Hypothalamus (tissue), 51 donors: ENCODE data around the gene CC2D1B.
"Not testable (repeated sequence)": the region's sequence is repeated elsewhere in the genome, so short reads cannot be mapped to it uniquely, and the experiment has no call there.

Experiments
- DNase-seq, 51 donors: peaks; one replicate each; lab custom pipeline; 2025; lab: John Stamatoyannopoulos, UW

Gene CC2D1B

GRCh38 chr1:52365746-52366516, at the start of gene CC2D1B:
CC2D1B (minus strand) TSS chr1:52366205; CDS start chr1:52364620, 1,585 bp downstream.
- DNase-seq: peak; percentile 74 to 97 (median 91)

- no peak for DNase-seq
Measured at GRCh38 chr1:52414942-52415341, 48.9 kb upstream of the CC2D1B start.

GRCh38 chr1:52413410-52413989, 47.5 kb upstream of the CC2D1B start:
- no peak for DNase-seq

- DNase-seq: no peak
Measured at GRCh38 chr1:52404975-52405338, 39.0 kb upstream of the CC2D1B start.

GRCh38 chr1:52404116-52404974, 38.3 kb upstream of the CC2D1B start, which contains the start of the genes ORC1 and PRPF38A:
ORC1 (minus strand) TSS chr1:52404423; CDS start chr1:52402223, 2,200 bp downstream.
PRPF38A (plus strand) TSS chr1:52404602; CDS start chr1:52404750, 148 bp downstream.
- DNase-seq: peak; percentile 25 to 98 (median 92)

- peak in 1 of 51 donors; percentile 20 for DNase-seq
Measured at GRCh38 chr1:52403566-52404115, 37.6 kb upstream of the CC2D1B start.

GRCh38 chr1:52402860-52403240, 36.8 kb upstream of the CC2D1B start:
- DNase-seq: no peak

GRCh38 chr1:52400131-52400530, 34.1 kb upstream of the CC2D1B start:
- no peak for DNase-seq

- DNase-seq: no peak
Measured at GRCh38 chr1:52399629-52400028, 33.6 kb upstream of the CC2D1B start.

- DNase-seq: no peak
Measured at GRCh38 chr1:52393174-52393573, 27.2 kb upstream of the CC2D1B start.

- no peak for DNase-seq
Measured at GRCh38 chr1:52386458-52386857, 20.5 kb upstream of the CC2D1B start.

GRCh38 chr1:52385376-52385775, 19.4 kb upstream of the CC2D1B start:
- no peak for DNase-seq

- not testable (repeated sequence) for DNase-seq
Measured at GRCh38 chr1:52369851-52370250, 3.8 kb upstream of the CC2D1B start.

GRCh38 chr1:52368383-52369172, 2.6 kb upstream of the CC2D1B start:
- peak in 30 of 51 donors; percentile 3 to 56 (median 26) for DNase-seq

- DNase-seq: no peak
Measured at GRCh38 chr1:52367272-52367671, 1.3 kb upstream of the CC2D1B start.

GRCh38 chr1:52366517-52366827, 467 bp upstream of the CC2D1B start:
- no peak for DNase-seq

GRCh38 chr1:52365071-52365745, 797 bp downstream of the CC2D1B start:
- DNase-seq: peak in 25 of 51 donors; percentile 5 to 71 (median 36)

- DNase-seq: no peak
Measured at GRCh38 chr1:52364235-52364839, 1.7 kb downstream of the CC2D1B start.

- DNase-seq: no peak
Measured at GRCh38 chr1:52360595-52360968, 5.4 kb downstream of the CC2D1B start.
